Stimulated activated CD8-positive, alpha-beta memory T cell treated with anti-CD3 and anti-CD28 coated beads, Interleukin-7, amount 100 ng/mL, for 24 hours (primary cell): ENCODE results near the gene CYB5D1.
A peak's percentile ranks its signal among the peaks of the same experiment; 100 is the strongest.

Source experiments
- DNase-seq: peaks from one replicate; pipeline ENCODE4 v3.0.0-alpha.2; 2020; ENCODE audit warnings: low read depth

Gene CYB5D1

DNA sequence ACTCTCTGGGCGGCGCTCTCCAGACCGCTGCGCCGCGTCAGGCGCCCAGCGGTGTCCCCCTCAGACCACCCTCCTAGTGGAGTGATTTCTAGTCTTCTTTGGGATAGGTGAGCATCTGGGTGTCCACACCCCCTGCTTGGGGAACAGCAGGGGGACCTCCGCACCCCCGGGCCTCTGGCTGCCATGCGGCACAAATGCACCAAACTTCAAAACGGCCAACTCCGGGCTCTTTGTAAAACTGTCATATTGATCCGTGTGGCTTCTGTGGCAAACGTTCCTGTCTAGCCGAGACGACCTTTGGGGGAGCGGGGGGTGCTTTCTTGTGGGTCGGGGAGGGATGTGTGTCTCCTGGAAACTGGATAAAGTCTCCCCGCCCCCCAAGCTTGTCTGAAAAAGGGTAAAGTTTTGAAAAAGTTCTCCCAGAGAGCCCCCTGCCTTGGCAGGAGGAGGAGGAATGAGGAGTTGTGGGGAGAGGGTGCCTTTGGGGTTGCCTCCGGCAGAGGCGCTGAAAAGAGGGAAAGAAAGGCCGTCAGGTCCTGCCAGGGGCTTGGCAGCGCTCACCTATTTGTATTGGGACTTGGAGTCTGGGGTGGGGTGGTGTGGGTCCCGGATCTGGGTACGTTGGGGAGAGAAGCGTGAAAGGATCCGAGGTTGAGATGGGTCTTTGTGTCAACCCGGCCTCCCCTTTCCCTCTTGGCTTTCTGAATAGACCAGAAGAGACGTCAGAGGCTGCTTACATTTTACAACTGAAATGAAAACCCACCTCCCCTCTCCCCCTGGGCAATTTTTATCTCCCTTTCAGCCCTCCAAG lies 28.6 kb downstream of the CYB5D1 start:
- DNase-seq = no peak

- DNase-seq = no peak
Measured at GRCh38 chr17:7887038-7887481, 29.3 kb downstream of the CYB5D1 start.

- peak; percentile 73 for DNase-seq
Measured at GRCh38 chr17:7887482-7888183, 29.8 kb downstream of the CYB5D1 start.

GRCh38 chr17:7888184-7888920 lies 30.5 kb downstream of the CYB5D1 start, which contains the start of gene CHD3:
Gene CHD3 (plus strand): TSS chr17:7888789. CDS start chr17:7889001, 212 bp downstream.
- DNase-seq = no peak

DNA sequence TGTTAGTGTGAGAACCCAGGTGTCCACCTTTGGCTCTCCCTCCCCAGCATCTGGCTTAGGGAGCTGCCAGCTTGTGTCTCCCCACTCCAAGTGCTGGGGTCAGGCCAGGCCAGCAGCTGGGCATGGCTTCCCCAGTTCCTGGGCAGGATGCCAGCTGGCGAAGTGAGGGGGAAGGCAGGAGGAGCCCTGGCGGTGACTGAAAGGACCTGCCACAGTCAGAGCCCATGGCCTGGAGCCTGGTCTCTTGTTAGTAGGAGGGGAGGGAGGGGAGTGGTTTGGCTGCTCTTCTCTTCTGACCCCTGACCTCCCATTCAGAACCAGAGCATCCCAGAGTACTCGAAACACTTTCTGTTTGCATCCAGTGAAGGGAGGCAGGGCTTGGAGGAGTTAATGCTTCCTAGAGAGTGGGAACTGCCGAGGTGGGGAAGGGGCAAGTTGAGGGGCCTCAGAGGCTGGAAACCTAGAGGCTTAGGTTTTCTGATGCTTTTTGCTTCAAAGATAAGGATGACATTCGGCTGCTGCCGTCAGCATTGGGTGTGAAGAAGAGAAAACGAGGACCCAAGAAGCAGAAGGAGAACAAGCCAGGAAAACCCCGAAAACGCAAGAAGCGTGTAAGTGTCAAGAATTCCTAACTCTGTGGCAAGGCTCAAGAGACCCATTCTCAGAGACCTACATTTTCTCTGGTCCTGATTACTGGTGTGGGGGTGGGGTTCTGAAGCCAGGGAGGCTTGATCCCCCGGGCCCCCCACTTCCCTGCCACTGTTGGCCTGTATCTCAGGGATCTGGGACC lies 31.6 kb downstream of the CYB5D1 start:
- DNase-seq = no peak

GRCh38 chr17:7893187-7893880 lies 35.5 kb downstream of the CYB5D1 start:
- DNase-seq = no peak

DNA sequence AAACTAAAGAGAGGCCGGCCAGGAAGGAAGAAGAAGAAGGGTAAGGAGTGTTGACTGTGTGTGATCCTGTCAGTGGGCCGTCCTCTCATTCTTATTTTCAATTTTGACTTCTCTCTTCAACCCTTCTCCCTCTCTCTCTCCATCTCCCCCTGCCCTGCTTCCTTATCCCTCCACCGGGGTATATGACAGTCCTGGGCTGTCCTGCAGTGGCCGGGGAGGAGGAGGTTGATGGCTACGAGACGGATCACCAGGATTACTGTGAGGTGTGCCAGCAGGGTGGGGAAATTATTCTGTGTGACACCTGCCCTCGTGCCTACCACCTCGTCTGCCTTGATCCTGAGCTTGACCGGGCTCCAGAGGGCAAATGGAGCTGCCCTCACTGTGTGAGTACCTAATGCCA lies 36.4 kb downstream of the CYB5D1 start:
- DNase-seq = no peak

GRCh38 chr17:7894866-7895265 lies 37.1 kb downstream of the CYB5D1 start:
- DNase-seq = no peak

- DNase-seq = no peak
Measured at GRCh38 chr17:7897090-7897489, 39.3 kb downstream of the CYB5D1 start.

GRCh38 chr17:7897773-7898172 lies 40.0 kb downstream of the CYB5D1 start:
- no peak for DNase-seq

GRCh38 chr17:7903154-7904103 lies 45.6 kb downstream of the CYB5D1 start:
- no peak for DNase-seq

DNA sequence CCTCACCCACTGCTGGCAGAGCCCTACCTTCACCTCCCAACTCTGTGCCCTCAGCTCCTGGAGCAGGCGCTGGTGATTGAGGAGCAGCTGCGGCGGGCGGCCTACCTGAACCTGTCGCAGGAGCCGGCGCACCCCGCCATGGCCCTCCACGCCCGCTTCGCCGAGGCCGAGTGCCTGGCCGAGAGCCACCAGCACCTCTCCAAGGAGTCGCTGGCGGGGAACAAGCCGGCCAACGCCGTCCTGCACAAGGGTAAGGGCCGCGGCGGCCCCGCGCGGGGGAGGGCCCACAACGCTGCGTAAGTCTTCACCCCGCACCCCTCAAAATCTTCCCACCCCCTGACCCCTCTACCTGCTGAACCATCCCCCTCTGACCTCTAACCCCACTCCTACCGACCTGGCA lies 51.3 kb downstream of the CYB5D1 start:
- DNase-seq = no peak

DNA sequence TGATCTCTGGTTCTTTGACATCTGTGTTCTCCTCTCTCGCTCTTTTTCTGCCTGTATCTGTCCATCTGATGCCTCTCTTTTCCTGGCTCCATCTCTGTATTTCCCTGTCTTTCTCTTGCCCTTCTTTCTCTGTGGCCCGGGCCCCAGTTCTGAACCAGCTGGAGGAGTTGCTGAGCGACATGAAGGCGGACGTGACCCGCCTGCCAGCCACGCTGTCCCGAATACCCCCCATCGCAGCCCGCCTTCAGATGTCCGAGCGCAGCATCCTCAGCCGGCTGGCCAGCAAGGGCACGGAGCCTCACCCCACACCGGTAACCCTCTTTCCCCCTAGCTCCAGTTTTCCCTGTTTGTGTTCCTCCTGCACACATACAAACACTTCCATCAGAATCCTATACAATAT lies 52.5 kb downstream of the CYB5D1 start:
- no peak for DNase-seq

- no peak for DNase-seq
Measured at GRCh38 chr17:7910711-7911110, 52.9 kb downstream of the CYB5D1 start.

GRCh38 chr17:7911116-7911515 lies 53.3 kb downstream of the CYB5D1 start:
- DNase-seq = no peak
